ENCODE measurements around the gene LRMDA.

The LRMDA gene

DNA sequence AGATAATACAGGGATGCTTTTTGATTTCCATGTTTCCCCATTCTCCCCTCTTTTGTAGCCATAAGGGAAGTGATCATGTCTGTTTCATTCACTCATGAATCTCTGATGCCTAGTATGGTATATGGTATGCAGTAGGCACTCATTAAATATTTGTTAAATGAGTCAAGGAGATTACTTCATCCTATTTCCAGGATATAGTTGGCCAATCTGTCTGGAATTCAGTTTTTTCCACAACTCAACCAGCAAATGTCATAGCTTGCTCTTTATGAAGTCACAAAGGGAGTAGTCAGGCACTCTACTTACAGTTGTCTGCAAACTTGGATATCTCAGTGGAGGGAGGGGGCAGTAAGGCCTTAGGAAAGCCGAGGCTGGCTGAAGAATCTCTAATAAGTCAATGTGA is 853.6 kb downstream of the LRMDA start:
- H3K4me1 Mint-ChIP-seq: no peaks in the 10 kb centered on the region
- no peaks in the 10 kb centered on the region for H3K9me3 Mint-ChIP-seq
- no peak overlapping the region for H3K27ac Mint-ChIP-seq
- no peak overlapping the region for H3K4me3 Mint-ChIP-seq
- no peak for DNase-seq
- CTCF ChIA-PET: no interaction called here
- no peaks in the 10 kb centered on the region for H3K36me3 Mint-ChIP-seq
- H3K27me3 Mint-ChIP-seq: no peaks in the 10 kb centered on the region

- Mint-ChIP-seq H3K4me3 (no peak overlapping the region), H3K9me3 (no peaks in the 10 kb centered on the region), H3K36me3 (no peaks in the 10 kb centered on the region), H3K27me3 (no peaks in the 10 kb centered on the region), H3K4me1 (no peaks in the 10 kb centered on the region), H3K27ac (no peak overlapping the region)
- CTCF ChIA-PET: no interaction called here
- no peak for DNase-seq
These were observed 854.1 kb downstream of the LRMDA start for GRCh38 chr10:76285515-76285914.

- H3K27ac Mint-ChIP-seq: no peak overlapping the region
- CTCF ChIA-PET: no interaction called here
These were observed 855.1 kb downstream of the LRMDA start for GRCh38 chr10:76286536-76286935.

GRCh38 chr10:76287856-76288255 is 856.4 kb downstream of the LRMDA start:
- no peaks in the 10 kb centered on the region for H3K9me3 Mint-ChIP-seq
- H3K36me3 Mint-ChIP-seq: no peaks in the 10 kb centered on the region
- H3K27ac Mint-ChIP-seq: no peak overlapping the region
- no peaks in the 10 kb centered on the region for H3K27me3 Mint-ChIP-seq
- DNase-seq: no peak
- no peaks in the 10 kb centered on the region for H3K4me1 Mint-ChIP-seq
- CTCF ChIA-PET: no interaction called here
- H3K4me3 Mint-ChIP-seq: no peak overlapping the region

More at GRCh38 chr10:76286536-76286935, 855.1 kb downstream of the LRMDA start:
- Mint-ChIP-seq H3K4me1 (no peaks in the 10 kb centered on the region), H3K36me3 (no peaks in the 10 kb centered on the region), H3K27me3 (no peaks in the 10 kb centered on the region), H3K9me3 (no peaks in the 10 kb centered on the region), H3K4me3 (no peak overlapping the region)
- no peak for DNase-seq

GRCh38 chr10:76291175-76291574 is 859.8 kb downstream of the LRMDA start:
- no peak for DNase-seq
- Mint-ChIP-seq H3K9me3 (no peaks in the 10 kb centered on the region), H3K27ac (no peak overlapping the region), H3K36me3 (no peaks in the 10 kb centered on the region), H3K4me1 (no peaks in the 10 kb centered on the region), H3K27me3 (no peaks in the 10 kb centered on the region), H3K4me3 (no peak overlapping the region)
- CTCF ChIA-PET: no interaction called here

GRCh38 chr10:76291885-76292284 is 860.5 kb downstream of the LRMDA start:
- no peaks in the 10 kb centered on the region for H3K9me3 Mint-ChIP-seq
- H3K4me3 Mint-ChIP-seq: no peak overlapping the region
- no peaks in the 10 kb centered on the region for H3K27me3 Mint-ChIP-seq
- CTCF ChIA-PET: no interaction called here
- H3K4me1 Mint-ChIP-seq: no peaks in the 10 kb centered on the region
- no peaks in the 10 kb centered on the region for H3K36me3 Mint-ChIP-seq
- no peak for DNase-seq
- no peak overlapping the region for H3K27ac Mint-ChIP-seq

GRCh38 chr10:76296957-76297356 is 865.5 kb downstream of the LRMDA start:
- Mint-ChIP-seq H3K27ac (no peak overlapping the region), H3K4me3 (no peak overlapping the region), H3K4me1 (no peaks in the 10 kb centered on the region), H3K9me3 (no peaks in the 10 kb centered on the region), H3K36me3 (no peaks in the 10 kb centered on the region), H3K27me3 (no peaks in the 10 kb centered on the region)
- no peak for DNase-seq
- CTCF ChIA-PET: no interaction called here

DNA sequence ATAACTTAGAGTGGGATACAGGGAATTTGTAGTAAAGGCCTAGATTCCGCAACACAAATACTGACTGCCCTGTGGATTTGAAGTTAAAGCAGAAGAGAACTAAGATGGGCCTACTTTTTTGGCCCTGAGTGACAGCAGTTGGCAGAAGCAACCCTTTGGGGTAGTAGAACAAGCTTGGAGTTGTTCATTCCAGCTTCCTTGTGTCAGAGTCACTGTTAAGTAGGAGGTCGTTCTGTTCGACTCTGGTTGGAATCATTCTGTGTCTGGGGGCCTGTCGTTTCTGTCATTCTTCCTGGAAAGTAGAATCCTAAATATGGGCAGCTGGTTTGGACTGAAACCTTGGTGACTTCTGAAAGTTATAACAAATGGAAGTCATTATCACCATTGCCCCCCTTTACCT is 865.9 kb downstream of the LRMDA start:
- no peaks in the 10 kb centered on the region for H3K9me3 Mint-ChIP-seq
- CTCF ChIA-PET: no interaction called here
- H3K36me3 Mint-ChIP-seq: no peaks in the 10 kb centered on the region

GRCh38 chr10:76297780-76298281 is 866.4 kb downstream of the LRMDA start:
- Mint-ChIP-seq H3K4me3 (no peak overlapping the region), H3K27me3 (no peaks in the 10 kb centered on the region), H3K27ac (no peak overlapping the region), H3K4me1 (no peaks in the 10 kb centered on the region), H3K9me3 (no peaks in the 10 kb centered on the region), H3K36me3 (no peaks in the 10 kb centered on the region)
- DNase-seq: no peak
- CTCF ChIA-PET: no interaction called here

More for the DNA sequence above, 865.9 kb downstream of the LRMDA start:
- no peak for DNase-seq
- H3K4me3 Mint-ChIP-seq: no peak overlapping the region
- H3K4me1 Mint-ChIP-seq: no peaks in the 10 kb centered on the region
- no peak overlapping the region for H3K27ac Mint-ChIP-seq
- no peaks in the 10 kb centered on the region for H3K27me3 Mint-ChIP-seq

DNA sequence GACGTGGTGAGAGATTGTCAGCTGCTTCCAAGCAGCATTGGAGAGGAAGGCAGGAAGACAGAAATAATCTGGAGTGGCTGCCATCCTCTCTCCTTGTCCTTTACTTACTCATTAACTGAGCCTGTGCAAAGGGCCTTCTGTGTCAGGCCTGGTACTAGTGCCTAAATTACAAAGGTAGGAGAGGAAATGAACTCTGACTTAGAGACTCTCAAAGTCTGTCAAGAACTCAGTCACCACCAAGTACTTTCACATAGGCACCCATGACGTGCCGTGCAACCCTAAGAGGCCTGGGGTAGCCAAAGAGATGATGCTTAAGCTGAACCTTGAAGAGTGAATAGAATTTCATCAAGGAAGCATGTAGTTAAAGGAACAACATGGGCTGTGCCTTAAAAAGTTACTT is 866.9 kb downstream of the LRMDA start:
- no peak overlapping the region for H3K4me3 Mint-ChIP-seq
- H3K36me3 Mint-ChIP-seq: no peaks in the 10 kb centered on the region
- CTCF ChIA-PET: no interaction called here
- no peaks in the 10 kb centered on the region for H3K4me1 Mint-ChIP-seq
- H3K27ac Mint-ChIP-seq: no peak overlapping the region
- DNase-seq: no peak
- no peaks in the 10 kb centered on the region for H3K27me3 Mint-ChIP-seq
- no peaks in the 10 kb centered on the region for H3K9me3 Mint-ChIP-seq

DNA sequence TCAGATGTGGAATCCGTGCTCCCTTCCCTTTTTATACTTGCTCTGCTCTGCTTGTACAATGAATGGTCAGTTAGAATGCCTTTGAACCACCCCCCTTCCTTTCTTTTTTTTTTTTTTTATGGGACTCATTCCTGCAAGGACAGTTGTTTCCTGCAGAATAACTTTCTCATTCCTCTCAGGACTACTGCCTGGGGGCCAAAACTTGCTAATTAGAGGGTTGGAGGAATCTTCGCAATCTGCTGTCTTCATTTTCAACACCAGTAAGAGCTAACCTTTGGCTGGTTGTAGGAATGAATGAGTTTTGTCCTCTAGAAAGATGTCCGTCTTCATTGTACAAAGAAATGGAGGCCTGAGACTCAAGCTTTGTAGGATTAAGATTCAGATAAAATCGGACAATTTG is 868.1 kb downstream of the LRMDA start:
- H3K27me3 Mint-ChIP-seq: no peaks in the 10 kb centered on the region
- H3K4me1 Mint-ChIP-seq: no peaks in the 10 kb centered on the region
- H3K27ac Mint-ChIP-seq: no peak overlapping the region
- no peaks in the 10 kb centered on the region for H3K36me3 Mint-ChIP-seq
- no peak overlapping the region for H3K4me3 Mint-ChIP-seq
- DNase-seq: no peak
- CTCF ChIA-PET: no interaction called here
- H3K9me3 Mint-ChIP-seq: no peaks in the 10 kb centered on the region

GRCh38 chr10:76301211-76301610 is 869.8 kb downstream of the LRMDA start:
- CTCF ChIA-PET: no interaction called here
- H3K4me3 Mint-ChIP-seq: no peak overlapping the region
- no peaks in the 10 kb centered on the region for H3K27me3 Mint-ChIP-seq
- H3K36me3 Mint-ChIP-seq: no peaks in the 10 kb centered on the region
- DNase-seq: no peak
- H3K27ac Mint-ChIP-seq: no peak overlapping the region
- no peaks in the 10 kb centered on the region for H3K9me3 Mint-ChIP-seq
- H3K4me1 Mint-ChIP-seq: no peaks in the 10 kb centered on the region

DNA sequence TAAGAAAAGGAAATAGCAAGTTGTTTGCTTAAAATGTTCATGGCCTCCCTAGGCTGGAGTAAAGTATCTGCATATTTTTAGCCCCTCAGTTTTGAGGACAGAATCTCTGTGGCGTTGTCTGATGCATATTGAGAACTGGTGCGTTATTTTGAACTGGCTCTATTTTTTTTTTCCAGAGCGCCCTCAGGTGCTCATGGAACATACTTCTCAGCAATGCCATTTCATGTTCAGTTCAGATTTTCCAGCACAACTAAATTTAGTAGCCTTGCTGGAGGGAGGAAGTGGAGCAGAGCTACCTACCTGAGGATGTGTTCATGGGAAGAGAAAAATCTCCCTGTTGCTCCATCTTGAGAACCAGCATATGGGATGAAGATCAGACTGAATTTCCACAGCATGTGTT is 870.5 kb downstream of the LRMDA start:
- no peak overlapping the region for H3K4me3 Mint-ChIP-seq
- H3K27ac Mint-ChIP-seq: no peak overlapping the region
- DNase-seq: no peak
- CTCF ChIA-PET: no interaction called here
- H3K36me3 Mint-ChIP-seq: no peaks in the 10 kb centered on the region
- H3K4me1 Mint-ChIP-seq: no peaks in the 10 kb centered on the region
- no peaks in the 10 kb centered on the region for H3K27me3 Mint-ChIP-seq
- H3K9me3 Mint-ChIP-seq: no peaks in the 10 kb centered on the region

- CTCF ChIA-PET: no interaction called here
- no peak for DNase-seq
- H3K27me3 Mint-ChIP-seq: no peaks in the 10 kb centered on the region
These were observed 871.1 kb downstream of the LRMDA start for GRCh38 chr10:76302481-76302880.

GRCh38 chr10:76302961-76303630 is 871.7 kb downstream of the LRMDA start:
- Mint-ChIP-seq H3K4me3 (no peak overlapping the region), H3K4me1 (no peaks in the 10 kb centered on the region), H3K27ac (no peak overlapping the region), H3K9me3 (no peaks in the 10 kb centered on the region), H3K36me3 (no peaks in the 10 kb centered on the region), H3K27me3 (no peaks in the 10 kb centered on the region)
- CTCF ChIA-PET: no interaction called here
- no peak for DNase-seq

More at GRCh38 chr10:76302481-76302880, 871.1 kb downstream of the LRMDA start:
- no peak overlapping the region for H3K4me3 Mint-ChIP-seq
- H3K4me1 Mint-ChIP-seq: no peaks in the 10 kb centered on the region
- no peaks in the 10 kb centered on the region for H3K36me3 Mint-ChIP-seq
- H3K9me3 Mint-ChIP-seq: no peaks in the 10 kb centered on the region
- H3K27ac Mint-ChIP-seq: no peak overlapping the region
